ENCODE measurements around the gene PARVA. TPM values are rescaled to one million over a fixed set of nuclear protein-coding genes. Genes with fewer than 3 reads are reported as not detected.
"Not testable (repeated sequence)": the region's sequence is repeated elsewhere in the genome, so short reads cannot be mapped to it uniquely, and the experiment has no call there.

The PARVA gene
- polyA plus RNA-seq, 1 experiment, result 142 TPM

DNA sequence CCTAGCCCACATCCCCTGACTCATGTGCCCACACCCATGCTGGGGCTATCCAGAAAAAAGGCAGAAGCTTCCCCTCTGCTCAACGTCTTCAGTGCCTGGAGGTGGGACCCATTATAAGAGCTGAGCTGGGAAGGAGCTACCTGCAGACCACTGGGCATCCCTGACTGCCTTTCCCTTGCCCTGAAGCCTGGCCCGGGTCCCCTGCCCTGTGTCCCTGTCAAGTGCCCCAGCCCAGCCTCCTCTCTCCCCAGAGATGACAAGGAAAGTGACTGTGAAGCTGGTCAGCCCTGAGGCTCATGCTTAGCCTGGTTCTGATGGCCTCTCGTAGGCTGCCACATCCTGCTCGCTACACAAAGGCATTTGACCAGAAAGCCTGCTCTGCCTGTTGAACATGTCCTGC, 140.4 kb downstream of the PARVA start:
- ChIA-PET CTCF (no interaction called here), POLR2A (no interaction called here)
- Histone ChIP-seq H3K4me3 (ENCODE audit: low read depth, low read length) (no peak overlapping the region), H3K9me3 (ENCODE audit: control insufficient read depth, insufficient read depth, low read length) (no peaks in the 10 kb centered on the region), H3K27ac (ENCODE audit: low read depth, low read length) (no peak overlapping the region), H3K27me3 (ENCODE audit: control insufficient read depth, insufficient read depth, low read length) (no peaks in the 10 kb centered on the region)
- TF ChIP-seq, protein P1, sequence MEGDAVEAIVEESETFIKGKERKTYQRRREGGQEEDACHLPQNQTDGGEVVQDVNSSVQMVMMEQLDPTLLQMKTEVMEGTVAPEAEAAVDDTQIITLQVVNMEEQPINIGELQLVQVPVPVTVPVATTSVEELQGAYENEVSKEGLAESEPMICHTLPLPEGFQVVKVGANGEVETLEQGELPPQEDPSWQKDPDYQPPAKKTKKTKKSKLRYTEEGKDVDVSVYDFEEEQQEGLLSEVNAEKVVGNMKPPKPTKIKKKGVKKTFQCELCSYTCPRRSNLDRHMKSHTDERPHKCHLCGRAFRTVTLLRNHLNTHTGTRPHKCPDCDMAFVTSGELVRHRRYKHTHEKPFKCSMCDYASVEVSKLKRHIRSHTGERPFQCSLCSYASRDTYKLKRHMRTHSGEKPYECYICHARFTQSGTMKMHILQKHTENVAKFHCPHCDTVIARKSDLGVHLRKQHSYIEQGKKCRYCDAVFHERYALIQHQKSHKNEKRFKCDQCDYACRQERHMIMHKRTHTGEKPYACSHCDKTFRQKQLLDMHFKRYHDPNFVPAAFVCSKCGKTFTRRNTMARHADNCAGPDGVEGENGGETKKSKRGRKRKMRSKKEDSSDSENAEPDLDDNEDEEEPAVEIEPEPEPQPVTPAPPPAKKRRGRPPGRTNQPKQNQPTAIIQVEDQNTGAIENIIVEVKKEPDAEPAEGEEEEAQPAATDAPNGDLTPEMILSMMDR (IDR thresholded peaks at IDR 0.05; ENCODE audit: low read depth, low read length), result no peak
- no peak for DNase-seq (ENCODE audit: low read depth, low spot score)

DNA sequence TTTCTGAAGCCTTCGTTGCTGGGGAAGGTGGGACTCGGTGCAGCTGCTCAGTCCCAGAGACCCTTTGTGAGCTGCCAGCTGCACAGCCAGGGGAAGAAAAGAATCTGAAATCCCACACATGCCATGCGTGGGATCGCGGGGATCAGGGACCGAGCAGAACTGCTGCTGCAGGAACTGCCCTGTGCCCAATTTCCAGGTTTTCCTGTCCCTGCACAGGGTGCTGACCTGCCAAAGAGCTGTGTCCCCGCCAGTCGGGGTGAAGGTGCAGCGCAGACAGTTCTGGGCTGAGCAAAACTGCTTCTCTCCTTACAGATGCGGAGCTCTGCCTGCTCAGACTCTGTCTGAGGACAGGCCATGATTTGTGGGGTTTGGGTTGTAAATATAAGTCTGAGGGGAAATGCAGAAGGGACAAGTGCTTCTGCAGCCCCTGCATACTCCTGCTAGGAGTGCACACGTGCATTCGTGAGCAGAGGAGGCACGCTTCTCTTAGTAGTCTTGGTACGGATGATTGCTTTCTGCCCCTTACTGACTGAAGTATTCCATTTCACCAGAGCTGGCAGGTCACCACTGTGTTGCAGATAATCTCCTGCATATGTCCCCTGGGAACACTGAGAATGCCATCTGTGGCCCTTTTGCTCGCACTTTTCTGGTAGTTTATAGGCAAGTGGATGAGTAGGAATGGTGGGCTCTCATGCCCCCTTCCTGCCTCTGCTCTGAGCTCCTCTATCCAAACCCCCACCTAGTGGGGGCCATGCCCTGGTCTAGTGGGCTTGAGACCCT, 141.4 kb downstream of the PARVA start:
- CTCF ChIA-PET, result no interaction called here
- Histone ChIP-seq H3K27ac (ENCODE audit: low read depth, low read length) (no peak overlapping the region), H3K27me3 (ENCODE audit: control insufficient read depth, insufficient read depth, low read length) (no peaks in the 10 kb centered on the region), H3K9me3 (ENCODE audit: control insufficient read depth, insufficient read depth, low read length) (no peaks in the 10 kb centered on the region), H3K4me3 (ENCODE audit: low read depth, low read length) (no peak overlapping the region)
- POLR2A ChIA-PET, result no interaction called here
- TF ChIP-seq, protein P1 (IDR thresholded peaks at IDR 0.05; ENCODE audit: low read depth, low read length), result no peak
- no peak for DNase-seq (ENCODE audit: low read depth, low spot score)

DNA sequence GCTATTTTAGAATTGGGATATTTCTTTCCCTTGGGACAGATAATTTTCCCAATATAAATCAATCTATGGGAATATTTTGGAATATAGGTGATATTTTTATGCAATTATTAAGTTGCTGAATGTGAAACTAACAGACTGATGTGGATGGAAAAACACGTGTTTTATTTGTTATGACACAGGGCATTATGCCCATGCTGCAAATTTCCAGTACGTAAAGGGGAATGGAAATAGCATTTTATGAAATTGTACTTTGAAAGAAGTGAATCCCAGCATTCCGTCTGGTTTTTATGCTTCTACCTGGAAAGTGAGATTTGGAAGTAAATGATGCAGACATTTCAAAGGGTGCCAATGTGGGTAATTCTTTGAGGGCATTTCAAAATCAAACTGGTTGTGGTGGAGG, 142.7 kb downstream of the PARVA start:
- H3K27me3 ChIP-seq (ENCODE audit: control insufficient read depth, insufficient read depth, low read length), result no peaks in the 10 kb centered on the region
- no peak overlapping the region for H3K4me3 ChIP-seq (ENCODE audit: low read depth, low read length)
- CTCF ChIA-PET, result no interaction called here
- H3K9me3 ChIP-seq (ENCODE audit: control insufficient read depth, insufficient read depth, low read length), result no peaks in the 10 kb centered on the region
- no peak overlapping the region for H3K27ac ChIP-seq (ENCODE audit: low read depth, low read length)
- POLR2A ChIA-PET, result no interaction called here
- DNase-seq (ENCODE audit: low read depth, low spot score), result no peak
- TF ChIP-seq, protein P1 (IDR thresholded peaks at IDR 0.05; ENCODE audit: low read depth, low read length), result no peak

DNA sequence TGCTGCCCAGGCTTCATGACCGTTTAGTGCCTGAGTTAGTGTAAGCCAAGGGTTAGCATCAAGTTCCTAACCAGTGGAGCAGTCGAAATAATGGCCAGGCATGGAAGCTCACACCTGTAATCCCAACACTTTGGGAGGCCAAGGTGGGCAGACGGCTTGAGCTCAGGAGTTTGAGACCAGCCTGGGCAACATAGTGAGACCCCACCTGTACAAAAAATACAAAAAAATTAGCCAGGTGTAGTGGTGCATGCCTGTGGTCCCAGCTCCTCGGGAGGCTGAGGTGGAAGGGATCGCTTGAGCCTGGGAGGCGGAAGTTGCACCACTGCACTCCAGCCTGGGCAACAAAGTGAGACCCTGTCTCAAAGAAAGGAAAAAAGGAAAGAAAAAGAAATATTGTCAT, 143.2 kb downstream of the PARVA start:
- CTCF ChIA-PET, result interaction anchor here (0.8 kb wide), 1 partner anchor 36 kb away, joined by 4 read pairs; no protein-coding TSS in a partner anchor
- H3K4me3 ChIP-seq (ENCODE audit: low read depth, low read length); H3K9me3 ChIP-seq (ENCODE audit: control insufficient read depth, insufficient read depth, low read length); H3K27ac ChIP-seq (ENCODE audit: low read depth, low read length); POLR2A ChIA-PET; H3K27me3 ChIP-seq (ENCODE audit: control insufficient read depth, insufficient read depth, low read length); DNase-seq (ENCODE audit: low read depth, low spot score): not testable (repeated sequence)

DNA sequence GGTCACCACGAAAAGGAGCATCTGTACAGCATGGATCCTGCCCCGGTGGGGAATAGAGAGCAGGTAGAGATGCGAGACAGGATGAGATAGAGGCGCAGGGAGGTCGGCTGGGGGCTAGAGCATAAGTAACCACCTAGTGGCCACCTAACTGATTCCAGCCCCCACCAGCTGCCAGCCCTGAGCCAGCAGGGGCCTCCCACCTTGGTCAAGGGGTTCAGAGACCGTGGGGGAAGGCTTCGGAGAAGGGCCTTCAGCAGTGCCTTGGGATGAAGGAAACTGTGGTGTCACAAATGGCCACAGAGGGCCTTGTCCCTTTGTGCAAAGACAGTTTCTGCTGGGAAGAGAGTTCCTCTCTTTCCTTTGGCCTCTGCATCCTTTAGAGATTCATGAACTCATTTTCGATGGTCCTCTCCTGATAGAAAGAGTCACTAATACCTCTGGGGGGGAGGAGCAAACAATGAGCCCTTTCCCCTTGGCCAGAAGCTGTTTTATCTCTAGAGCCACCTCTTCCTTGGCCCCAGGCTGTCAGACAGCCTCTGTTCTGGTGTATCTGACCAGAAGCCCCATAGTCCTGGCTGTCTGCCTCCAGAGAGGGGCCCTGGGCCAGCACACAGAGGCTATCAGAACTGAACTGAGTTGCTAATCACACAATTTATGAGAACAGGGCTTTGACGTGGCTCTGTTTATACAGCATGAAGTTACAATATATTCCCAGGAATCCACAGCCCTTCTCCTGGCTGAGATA, 146.0 kb downstream of the PARVA start:
- Histone ChIP-seq H3K4me3 (ENCODE audit: low read depth, low read length) (no peak overlapping the region), H3K9me3 (ENCODE audit: control insufficient read depth, insufficient read depth, low read length) (no peaks in the 10 kb centered on the region), H3K27me3 (ENCODE audit: control insufficient read depth, insufficient read depth, low read length) (no peaks in the 10 kb centered on the region), H3K27ac (ENCODE audit: low read depth, low read length) (peak overlapping the region; percentile 39)
- TF ChIP-seq, protein P1 (IDR thresholded peaks at IDR 0.05; ENCODE audit: low read depth, low read length), result no peak
- no peak for DNase-seq (ENCODE audit: low read depth, low spot score)
- ChIA-PET POLR2A (no interaction called here), CTCF (interaction anchor here (1.2 kb wide), 1 partner anchor 192 kb away, joined by 4 read pairs; no protein-coding TSS in a partner anchor)
